ENCODE data around the gene RECQL5.

Gene RECQL5

DNA sequence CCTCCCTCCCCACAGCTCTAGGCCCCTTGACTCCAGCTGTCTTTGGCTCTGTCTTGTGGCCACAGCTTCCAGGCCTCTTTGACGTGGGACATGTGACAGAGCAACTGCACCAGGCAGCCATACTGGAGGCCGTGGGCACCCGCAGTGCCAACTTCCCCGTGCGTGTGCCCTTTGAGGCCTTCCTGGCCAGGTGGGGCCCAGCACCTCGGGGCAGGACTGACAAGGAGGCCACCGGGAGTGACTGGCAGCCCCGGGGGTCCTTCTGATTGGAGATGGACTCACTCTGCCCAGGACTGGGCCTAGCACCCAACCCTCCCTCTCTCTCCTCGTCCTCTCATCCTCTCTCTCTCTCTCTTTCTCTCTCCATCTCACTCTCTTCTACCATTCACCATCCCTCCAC, 63.8 kb downstream of the RECQL5 start (continued):
- TF ChIP-seq ZNF223 (tag by site-specific recombination; IDR thresholded peaks at IDR 0.05) (no peak), ZNF292 (tag by site-specific recombination; IDR thresholded peaks at IDR 0.05; ENCODE audit: borderline replicate concordance, low read depth) (no peak)

DNA sequence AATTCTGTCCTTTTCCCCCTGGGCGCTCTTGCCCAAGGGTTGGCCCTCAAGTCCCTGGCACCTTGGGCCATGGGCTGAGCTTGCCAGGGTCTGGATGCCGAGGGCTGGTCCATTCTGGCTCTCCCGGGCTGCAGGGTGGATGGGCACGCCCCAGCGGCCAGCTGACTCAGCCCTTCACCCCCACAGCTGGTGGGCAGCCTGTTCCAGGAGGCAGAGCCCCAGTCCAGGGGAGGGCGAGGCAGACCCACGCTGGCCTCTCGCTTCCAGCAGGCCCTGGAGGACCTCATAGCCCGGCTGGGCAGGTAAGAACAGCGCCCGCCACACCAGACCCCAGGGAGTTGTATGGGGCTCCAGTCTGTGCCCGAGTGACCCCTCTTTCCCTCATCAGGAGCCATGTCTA, 64.3 kb downstream of the RECQL5 start:
- TF ChIP-seq ZNF404 (tag by site-specific recombination; IDR thresholded peaks at IDR 0.05): no peak
- no peak for TF ChIP-seq ZNF791 (tag by site-specific recombination; IDR thresholded peaks at IDR 0.05)
- TF ChIP-seq, protein P1, sequence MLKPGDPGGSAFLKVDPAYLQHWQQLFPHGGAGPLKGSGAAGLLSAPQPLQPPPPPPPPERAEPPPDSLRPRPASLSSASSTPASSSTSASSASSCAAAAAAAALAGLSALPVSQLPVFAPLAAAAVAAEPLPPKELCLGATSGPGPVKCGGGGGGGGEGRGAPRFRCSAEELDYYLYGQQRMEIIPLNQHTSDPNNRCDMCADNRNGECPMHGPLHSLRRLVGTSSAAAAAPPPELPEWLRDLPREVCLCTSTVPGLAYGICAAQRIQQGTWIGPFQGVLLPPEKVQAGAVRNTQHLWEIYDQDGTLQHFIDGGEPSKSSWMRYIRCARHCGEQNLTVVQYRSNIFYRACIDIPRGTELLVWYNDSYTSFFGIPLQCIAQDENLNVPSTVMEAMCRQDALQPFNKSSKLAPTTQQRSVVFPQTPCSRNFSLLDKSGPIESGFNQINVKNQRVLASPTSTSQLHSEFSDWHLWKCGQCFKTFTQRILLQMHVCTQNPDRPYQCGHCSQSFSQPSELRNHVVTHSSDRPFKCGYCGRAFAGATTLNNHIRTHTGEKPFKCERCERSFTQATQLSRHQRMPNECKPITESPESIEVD (tag by site-specific recombination; IDR thresholded peaks at IDR 0.05): no peak
- no peaks in the 10 kb centered on the region for H3K36me3 ChIP-seq (ENCODE audit: control insufficient read depth in 2 of 2, insufficient read depth in 1 of 2, low read length in 2 of 2)
- H3K9me3 ChIP-seq (ENCODE audit: control insufficient read depth, insufficient read depth, low read depth, low read length): no peaks in the 10 kb centered on the region
- H3K27ac ChIP-seq (ENCODE audit: extremely low read depth, low read depth, low read length): no peak overlapping the region
- no peak overlapping the region for H3K4me3 ChIP-seq (ENCODE audit: low read depth, low read length)
- no peaks in the 10 kb centered on the region for H3K4me1 ChIP-seq (ENCODE audit: control insufficient read depth, insufficient read depth, low read length)
- ChIA-PET POLR2A (interaction anchor here (0.7 kb wide), 1 partner anchor 9 kb away, joined by 3 read pairs; no protein-coding TSS in a partner anchor), CTCF (interaction anchor here (0.7 to 7.9 kb wide), 10 partner anchors 11 to 205 kb away, joined by 3 to 122 read pairs (median 20); partner anchors contain the start of gene SMIM5)

DNA sequence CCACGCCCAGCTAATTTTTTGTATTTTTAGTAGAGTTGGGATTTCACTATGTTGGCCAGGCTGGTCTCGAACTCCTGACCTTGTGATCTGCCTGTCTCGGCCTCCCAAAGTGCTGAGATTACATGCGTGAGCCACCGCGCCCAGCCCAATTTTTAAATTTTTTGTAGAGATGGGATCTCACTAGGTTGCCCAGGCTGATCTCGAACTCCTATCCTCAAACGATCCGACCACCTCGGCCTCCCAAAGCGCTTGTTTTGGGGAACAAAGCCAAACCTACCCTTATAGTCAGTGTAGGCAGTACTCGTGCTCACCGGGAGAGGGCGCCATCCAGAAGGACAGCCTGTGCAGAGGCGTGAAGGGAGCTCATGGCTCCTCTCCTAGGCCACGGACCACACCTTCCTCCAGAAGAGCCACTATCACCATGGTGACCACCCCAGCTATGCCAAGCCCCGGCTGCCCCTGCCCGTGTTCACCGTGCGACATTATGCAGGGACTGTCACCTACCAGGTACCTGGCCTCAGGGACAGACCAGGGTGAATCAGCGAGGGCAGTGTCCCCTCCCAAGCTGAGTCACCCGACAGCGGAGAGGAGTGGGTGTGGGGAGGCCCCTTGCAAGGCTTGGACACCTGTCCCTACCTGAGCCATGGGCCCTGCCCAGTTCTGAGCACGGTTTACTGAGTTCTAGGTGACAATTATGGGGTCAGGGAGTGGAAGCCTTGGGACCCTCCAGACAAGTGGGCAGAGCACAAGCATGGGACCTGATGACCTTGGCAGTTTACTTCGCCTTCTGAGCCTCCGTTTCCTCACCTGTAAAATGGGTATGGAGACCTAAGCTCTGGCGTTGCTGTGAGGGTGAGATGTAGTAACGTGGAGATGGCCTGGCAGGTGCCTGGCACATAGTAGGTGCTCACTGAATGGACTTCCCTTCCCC, 65.6 kb downstream of the RECQL5 start:
- Histone ChIP-seq H3K4me3 (ENCODE audit: low read depth, low read length) (no peak overlapping the region), H3K27ac (ENCODE audit: extremely low read depth, low read depth, low read length) (no peak overlapping the region), H3K36me3 (ENCODE audit: control insufficient read depth in 2 of 2, insufficient read depth in 1 of 2, low read length in 2 of 2) (no peaks in the 10 kb centered on the region), H3K9me3 (ENCODE audit: control insufficient read depth, insufficient read depth, low read depth, low read length) (no peaks in the 10 kb centered on the region), H3K4me1 (ENCODE audit: control insufficient read depth, insufficient read depth, low read length) (no peaks in the 10 kb centered on the region)
- ChIA-PET CTCF (interaction anchor here (0.5 to 7.9 kb wide), 68 partner anchors 10 to 1132 kb away, joined by 3 to 122 read pairs (median 4); partner anchors contain the start of genes GALK1, LLGL2, SMIM5 and TSEN54), POLR2A (interaction anchor here (0.6 to 2.9 kb wide), 6 partner anchors 10 to 179 kb away, joined by 3 to 9 read pairs (median 4); partner anchors contain the start of gene TSEN54)
- peak; percentile 93 for TF ChIP-seq ZNF121 (tag by site-specific recombination; IDR thresholded peaks at IDR 0.05)
- no peak for TF ChIP-seq MYNN (tag by site-specific recombination; IDR thresholded peaks at IDR 0.05; ENCODE audit: borderline replicate concordance)
- TF ChIP-seq ZSCAN30 (tag by site-specific recombination; IDR thresholded peaks at IDR 0.05): peak; percentile 41; the same call in 1 of the 2 replicates
- peak; percentile 42; the same call in 1 of the 2 replicates for TF ChIP-seq KLF1 (tag by site-specific recombination; IDR thresholded peaks at IDR 0.05)
- peak; percentile 43; the same call in 1 of the 2 replicates for TF ChIP-seq GLIS1 (tag by site-specific recombination; IDR thresholded peaks at IDR 0.05)
- TF ChIP-seq ZFHX2 (tag by site-specific recombination; conservative IDR thresholded peaks at IDR 0.05): peak; percentile 52; the same call in 1 of the 2 replicates
- TF ChIP-seq, protein P2, sequence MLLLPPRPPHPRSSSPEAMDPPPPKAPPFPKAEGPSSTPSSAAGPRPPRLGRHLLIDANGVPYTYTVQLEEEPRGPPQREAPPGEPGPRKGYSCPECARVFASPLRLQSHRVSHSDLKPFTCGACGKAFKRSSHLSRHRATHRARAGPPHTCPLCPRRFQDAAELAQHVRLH (tag by site-specific recombination; IDR thresholded peaks at IDR 0.05): peak; percentile 81; the same call in 1 of the 2 replicates
- peak; percentile 20; the same call in 1 of the 2 replicates for TF ChIP-seq KLF8 (tag by site-specific recombination; IDR thresholded peaks at IDR 0.05)
- peak; percentile 43; the same call in 1 of the 2 replicates for TF ChIP-seq EGR2 (tag by site-specific recombination; IDR thresholded peaks at IDR 0.05; ENCODE audit: low read depth)
- TF ChIP-seq, protein P3, sequence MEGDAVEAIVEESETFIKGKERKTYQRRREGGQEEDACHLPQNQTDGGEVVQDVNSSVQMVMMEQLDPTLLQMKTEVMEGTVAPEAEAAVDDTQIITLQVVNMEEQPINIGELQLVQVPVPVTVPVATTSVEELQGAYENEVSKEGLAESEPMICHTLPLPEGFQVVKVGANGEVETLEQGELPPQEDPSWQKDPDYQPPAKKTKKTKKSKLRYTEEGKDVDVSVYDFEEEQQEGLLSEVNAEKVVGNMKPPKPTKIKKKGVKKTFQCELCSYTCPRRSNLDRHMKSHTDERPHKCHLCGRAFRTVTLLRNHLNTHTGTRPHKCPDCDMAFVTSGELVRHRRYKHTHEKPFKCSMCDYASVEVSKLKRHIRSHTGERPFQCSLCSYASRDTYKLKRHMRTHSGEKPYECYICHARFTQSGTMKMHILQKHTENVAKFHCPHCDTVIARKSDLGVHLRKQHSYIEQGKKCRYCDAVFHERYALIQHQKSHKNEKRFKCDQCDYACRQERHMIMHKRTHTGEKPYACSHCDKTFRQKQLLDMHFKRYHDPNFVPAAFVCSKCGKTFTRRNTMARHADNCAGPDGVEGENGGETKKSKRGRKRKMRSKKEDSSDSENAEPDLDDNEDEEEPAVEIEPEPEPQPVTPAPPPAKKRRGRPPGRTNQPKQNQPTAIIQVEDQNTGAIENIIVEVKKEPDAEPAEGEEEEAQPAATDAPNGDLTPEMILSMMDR (tag by site-specific recombination; IDR thresholded peaks at IDR 0.05): peak; percentile 86
- TF ChIP-seq ZFP41 (tag by site-specific recombination; IDR thresholded peaks at IDR 0.05; ENCODE audit: borderline replicate concordance): no peak
- TF ChIP-seq, protein P4, sequence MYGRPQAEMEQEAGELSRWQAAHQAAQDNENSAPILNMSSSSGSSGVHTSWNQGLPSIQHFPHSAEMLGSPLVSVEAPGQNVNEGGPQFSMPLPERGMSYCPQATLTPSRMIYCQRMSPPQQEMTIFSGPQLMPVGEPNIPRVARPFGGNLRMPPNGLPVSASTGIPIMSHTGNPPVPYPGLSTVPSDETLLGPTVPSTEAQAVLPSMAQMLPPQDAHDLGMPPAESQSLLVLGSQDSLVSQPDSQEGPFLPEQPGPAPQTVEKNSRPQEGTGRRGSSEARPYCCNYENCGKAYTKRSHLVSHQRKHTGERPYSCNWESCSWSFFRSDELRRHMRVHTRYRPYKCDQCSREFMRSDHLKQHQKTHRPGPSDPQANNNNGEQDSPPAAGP (tag by site-specific recombination; IDR thresholded peaks at IDR 0.05): peak; percentile 49
- no peak for TF ChIP-seq ZNF830 (tag by site-specific recombination; IDR thresholded peaks at IDR 0.05; ENCODE audit: low read depth)
- peak; percentile 90 for TF ChIP-seq ZNF341 (tag by site-specific recombination; IDR thresholded peaks at IDR 0.05; ENCODE audit: low read depth)
- TF ChIP-seq ZNF2 (tag by site-specific recombination; IDR thresholded peaks at IDR 0.05): peak; percentile 84
- TF ChIP-seq KLF9 (tag by site-specific recombination; IDR thresholded peaks at IDR 0.05; ENCODE audit: low read depth): peak; percentile 54
- TF ChIP-seq ZNF302 (tag by site-specific recombination; IDR thresholded peaks at IDR 0.05; ENCODE audit: low read depth): no peak
- TF ChIP-seq ZNF664 (tag by site-specific recombination; IDR thresholded peaks at IDR 0.05): peak; percentile 17; the same call in 1 of the 2 replicates
- peak; percentile 33 for TF ChIP-seq ZNF654 (tag by site-specific recombination; IDR thresholded peaks at IDR 0.05; ENCODE audit: low read depth)
